Osteoblast (primary cell): ENCODE measurements around the gene ANLN. TPM values are rescaled to one million over a fixed set of nuclear protein-coding genes. Genes with fewer than 3 reads are reported as not detected.

Experiments
- DNase-seq: peaks from one replicate; pipeline ENCODE4 v3.0.0; 2011; ENCODE audit warnings: low spot score, mixed read lengths; ENCODE audit not compliant: insufficient read length; ENCODE audit errors: missing footprints
- H2AFZ ChIP-seq: 2 replicates; pipeline ENCODE4 v1.6.0; 2011; ENCODE audit warnings: mild to moderate bottlenecking, low read length
- H3K27ac ChIP-seq: 2 replicates; pipeline ENCODE4 v1.5.1; 2011; ENCODE audit warnings: mild to moderate bottlenecking, low read depth, low read length, moderate library complexity
- H3K27me3 ChIP-seq: 2 replicates; pipeline ENCODE4 v1.6.0; 2012; ENCODE audit warnings: mild to moderate bottlenecking, control low read depth, inconsistent platforms, low read length, moderate library complexity; ENCODE audit not compliant: insufficient read depth
- H3K36me3 ChIP-seq: 2 replicates; pipeline ENCODE4 v1.5.1; 2011; ENCODE audit warnings: mild to moderate bottlenecking, low read length, control low read depth, moderate library complexity; ENCODE audit not compliant: insufficient read depth
- H3K4me1 ChIP-seq: 2 replicates; pipeline ENCODE4 v1.5.1; 2011; ENCODE audit warnings: mild to moderate bottlenecking, low read length, control low read depth, moderate library complexity; ENCODE audit not compliant: insufficient read depth
- H3K4me2 ChIP-seq: 2 replicates; pipeline ENCODE4 v1.6.0; 2011; ENCODE audit warnings: mild to moderate bottlenecking, low read length; ENCODE audit not compliant: insufficient read depth
- H3K4me3 ChIP-seq: fragments of 200-600 bp; sonication (generic); 3 replicates; pipeline ENCODE4 v1.5.1; 2012; ENCODE audit warnings: mild to moderate bottlenecking, low read length, inconsistent platforms; ENCODE audit not compliant: insufficient read depth
- H3K79me2 ChIP-seq: 2 replicates; pipeline ENCODE4 v1.6.0; 2012; ENCODE audit warnings: mild to moderate bottlenecking, low read length, control low read depth, inconsistent platforms; ENCODE audit not compliant: insufficient read depth
- H3K9me3 ChIP-seq: 2 replicates; pipeline ENCODE4 v1.5.1; 2011; ENCODE audit warnings: low read depth, low read length, control low read depth
- H4K20me1 ChIP-seq: 2 replicates; pipeline ENCODE4 v1.6.0; 2012; ENCODE audit warnings: mild to moderate bottlenecking, low read length, control low read depth; ENCODE audit not compliant: insufficient read depth
- CTCF ChIP-seq: IDR thresholded peaks from 2 replicates; pipeline ENCODE4 v1.5.1; 2011; ENCODE audit warnings: mild to moderate bottlenecking, low read depth, low read length, moderate library complexity; ENCODE audit errors: extremely low read depth
- total RNA-seq: library from RNA; depleted of rRNA; stranded (reverse); fragments of >200 nt; gene quantifications from 2 replicates; pipeline ENCODE4 v1.2.3, GENCODE V29; 2012

Gene ANLN
- total RNA-seq, 1 donor = 12.7 TPM

GRCh38 chr7:36422072-36422471, 32.4 kb downstream of the ANLN start:
- H3K27ac ChIP-seq = no peak overlapping the region
- no peaks in the 10 kb centered on the region for H3K4me1 ChIP-seq
- H3K4me2 ChIP-seq = no peak overlapping the region
- peaks cover 46% of the 10 kb centered on the region for H3K36me3 ChIP-seq
- H4K20me1 ChIP-seq = no peaks in the 10 kb centered on the region
- H2AFZ ChIP-seq = peak overlapping the region; percentile 54
- no peak for DNase-seq
- no peaks in the 10 kb centered on the region for H3K9me3 ChIP-seq
- no peak for TF ChIP-seq CTCF
- no peaks in the 10 kb centered on the region for H3K27me3 ChIP-seq
- H3K79me2 ChIP-seq = peaks cover 11% of the 10 kb centered on the region
- H3K4me3 ChIP-seq = no peak overlapping the region

DNA sequence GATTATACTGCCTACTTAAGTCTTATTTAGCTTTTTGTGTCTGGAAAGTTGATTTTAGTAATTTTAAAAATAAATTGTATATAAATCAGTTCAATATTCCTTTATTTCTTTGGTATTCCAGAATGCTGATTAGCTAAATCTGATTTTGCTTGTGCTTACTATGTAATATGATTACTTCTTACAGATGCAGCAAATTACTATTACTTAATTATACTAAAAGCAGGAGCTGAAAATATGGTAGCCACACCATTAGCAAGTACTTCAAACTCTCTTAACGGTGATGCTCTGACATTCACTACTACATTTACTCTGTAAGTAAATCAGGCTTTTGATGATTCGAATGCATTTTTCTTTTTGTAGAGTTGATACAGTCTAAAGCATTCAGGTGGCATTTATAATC, 34.0 kb downstream of the ANLN start:
- Histone ChIP-seq H3K36me3 (peaks cover 50% of the 10 kb centered on the region), H3K79me2 (peaks cover 14% of the 10 kb centered on the region), H3K9me3 (no peaks in the 10 kb centered on the region), H2AFZ (peak overlapping the region; percentile 64), H3K4me3 (no peak overlapping the region), H3K27ac (no peak overlapping the region), H3K4me1 (no peaks in the 10 kb centered on the region), H4K20me1 (no peaks in the 10 kb centered on the region), H3K4me2 (no peak overlapping the region), H3K27me3 (no peaks in the 10 kb centered on the region)
- TF ChIP-seq CTCF = no peak
- no peak for DNase-seq

- H3K4me2 ChIP-seq = no peak overlapping the region
- no peak overlapping the region for H3K4me3 ChIP-seq
- H3K27ac ChIP-seq = no peak overlapping the region
- peak; percentile 13 for DNase-seq
- H3K27me3 ChIP-seq = no peaks in the 10 kb centered on the region
- H2AFZ ChIP-seq = peak overlapping the region; percentile 3
- H3K9me3 ChIP-seq = no peaks in the 10 kb centered on the region
- H3K36me3 ChIP-seq = peaks cover 21% of the 10 kb centered on the region
- TF ChIP-seq CTCF = no peak
- peaks cover 8% of the 10 kb centered on the region for H3K4me1 ChIP-seq
- H3K79me2 ChIP-seq = peaks cover 30% of the 10 kb centered on the region
- H4K20me1 ChIP-seq = no peaks in the 10 kb centered on the region
These were observed 40.5 kb downstream of the ANLN start for GRCh38 chr7:36430186-36430585.

GRCh38 chr7:36430881-36431280, 41.2 kb downstream of the ANLN start:
- H3K36me3 ChIP-seq = peaks cover 15% of the 10 kb centered on the region
- no peaks in the 10 kb centered on the region for H3K9me3 ChIP-seq
- peaks cover 31% of the 10 kb centered on the region for H3K79me2 ChIP-seq
- H3K27ac ChIP-seq = no peak overlapping the region
- H3K27me3 ChIP-seq = no peaks in the 10 kb centered on the region
- no peak overlapping the region for H3K4me2 ChIP-seq
- no peak for TF ChIP-seq CTCF
- H3K4me3 ChIP-seq = no peak overlapping the region
- peaks cover 8% of the 10 kb centered on the region for H3K4me1 ChIP-seq
- no peaks in the 10 kb centered on the region for H4K20me1 ChIP-seq
- DNase-seq = no peak
- H2AFZ ChIP-seq = peak overlapping the region; percentile 0
